ENCODE data around the gene CDH23. TPM values are rescaled to one million over a fixed set of nuclear protein-coding genes. Genes with fewer than 3 reads are reported as not detected.

CDH23 gene
- polyA plus RNA-seq, 2 of the 4 experiments (the other 2 are of a cell fraction): 1.1 to 2.3 TPM

- no peak for FAIRE-seq
- Histone ChIP-seq H3K4me2 (no peak overlapping the region), H3K4me1 (no peaks in the 10 kb centered on the region), H3K9me3 (no peaks in the 10 kb centered on the region), H3K4me3 (no peak overlapping the region), H3K27ac (no peak overlapping the region)
- TF ChIP-seq RCOR1 (IDR thresholded peaks at IDR 0.05; ENCODE audit: low read depth, low read length) (no peak), BHLHE40 (IDR thresholded peaks at IDR 0.05; ENCODE audit: low read depth, low read length) (no peak), TFCP2L1 (CRISPR knock-in tag; IDR thresholded peaks at IDR 0.05) (no peak), RARB (CRISPR knock-in tag; IDR thresholded peaks at IDR 0.05) (no peak), MAFK (IDR thresholded peaks at IDR 0.05; ENCODE audit: partially characterized antibody) (no peak), CBX8 (IDR thresholded peaks at IDR 0.05) (no peak), JUN (IDR thresholded peaks at IDR 0.05) (no peak), MAZ (IDR thresholded peaks at IDR 0.05; ENCODE audit: borderline replicate concordance, low read depth, low read length) (no peak), REST (IDR thresholded peaks at IDR 0.05) (no peak)
- TF ChIP-seq, protein P1, sequence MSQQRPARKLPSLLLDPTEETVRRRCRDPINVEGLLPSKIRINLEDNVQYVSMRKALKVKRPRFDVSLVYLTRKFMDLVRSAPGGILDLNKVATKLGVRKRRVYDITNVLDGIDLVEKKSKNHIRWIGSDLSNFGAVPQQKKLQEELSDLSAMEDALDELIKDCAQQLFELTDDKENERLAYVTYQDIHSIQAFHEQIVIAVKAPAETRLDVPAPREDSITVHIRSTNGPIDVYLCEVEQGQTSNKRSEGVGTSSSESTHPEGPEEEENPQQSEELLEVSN (IDR thresholded peaks at IDR 0.05; ENCODE audit: borderline replicate concordance, low read depth): no peak
- TF ChIP-seq, protein P2, sequence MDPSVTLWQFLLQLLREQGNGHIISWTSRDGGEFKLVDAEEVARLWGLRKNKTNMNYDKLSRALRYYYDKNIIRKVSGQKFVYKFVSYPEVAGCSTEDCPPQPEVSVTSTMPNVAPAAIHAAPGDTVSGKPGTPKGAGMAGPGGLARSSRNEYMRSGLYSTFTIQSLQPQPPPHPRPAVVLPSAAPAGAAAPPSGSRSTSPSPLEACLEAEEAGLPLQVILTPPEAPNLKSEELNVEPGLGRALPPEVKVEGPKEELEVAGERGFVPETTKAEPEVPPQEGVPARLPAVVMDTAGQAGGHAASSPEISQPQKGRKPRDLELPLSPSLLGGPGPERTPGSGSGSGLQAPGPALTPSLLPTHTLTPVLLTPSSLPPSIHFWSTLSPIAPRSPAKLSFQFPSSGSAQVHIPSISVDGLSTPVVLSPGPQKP (IDR thresholded peaks at IDR 0.05; ENCODE audit: low read depth, low read length): no peak
- ChIA-PET CTCF (interaction anchor here (0.9 to 2.2 kb wide), 7 partner anchors 29 to 324 kb away, joined by 3 to 8 read pairs (median 4); partner anchors contain the start of gene VSIR), POLR2A (no interaction called here)
- DNase-seq (ENCODE audit: low read depth in 1 of 2, low spot score in 1 of 2): no peak
- peak in 1 of 2 experiments; percentile 12; a peak in 1 of 6 replicates for ATAC-seq
- 77% methylated on average over 21 of the region's 24 CpGs for WGBS (ENCODE audit: missing lambda C conversion rate)
Observed at GRCh38 chr10:71638822-71639719, 242.4 kb downstream of the CDH23 start.

DNA sequence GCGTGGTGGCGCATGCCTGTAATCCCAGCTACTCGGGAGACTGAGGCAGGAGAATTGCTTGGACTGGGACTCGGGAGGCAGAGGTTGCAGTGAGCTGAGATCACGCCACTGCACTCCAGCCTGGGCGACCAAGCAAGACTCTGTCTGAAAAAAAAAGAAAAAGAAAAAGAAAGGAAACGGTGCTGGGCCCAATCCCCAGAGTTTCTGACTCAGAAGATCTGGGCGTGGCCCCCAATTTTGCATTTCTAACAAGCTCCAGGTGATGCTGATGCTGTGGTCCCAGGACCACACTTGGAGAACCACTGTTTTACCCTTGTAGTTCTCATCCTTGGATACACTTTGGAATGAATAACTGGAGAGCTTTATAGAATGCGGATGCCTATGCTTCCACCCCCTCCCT is 243.9 kb downstream of the CDH23 start:
- Histone ChIP-seq H3K9me3 (no peaks in the 10 kb centered on the region), H3K4me3 (no peak overlapping the region), H3K4me2 (no peak overlapping the region), H3K4me1 (no peaks in the 10 kb centered on the region), H3K27ac (no peak overlapping the region)
- ATAC-seq (no peak), FAIRE-seq (no peak), DNase-seq (ENCODE audit: low read depth in 1 of 2, low spot score in 1 of 2) (no peak)
- CTCF ChIA-PET: interaction anchor here (0.6 to 2.2 kb wide), 12 partner anchors 17 to 327 kb away, joined by 3 to 8 read pairs (median 3); partner anchors contain the start of gene VSIR
- 72% methylated on average over 9 of the region's 9 CpGs for WGBS (ENCODE audit: missing lambda C conversion rate)
- POLR2A ChIA-PET: no interaction called here
- TF ChIP-seq CTCF (IDR thresholded peaks at IDR 0.05): no peak
- TF ChIP-seq JUNB (IDR thresholded peaks at IDR 0.05): no peak
- TF ChIP-seq ATOH8 (CRISPR knock-in tag; IDR thresholded peaks at IDR 0.05; ENCODE audit: low read depth): no peak
- TF ChIP-seq NR3C1 (IDR thresholded peaks at IDR 0.05): no peak
- TF ChIP-seq ZNF302 (CRISPR knock-in tag; IDR thresholded peaks at IDR 0.05): no peak
- no peak for TF ChIP-seq RNF2 (IDR thresholded peaks at IDR 0.05; ENCODE audit: borderline replicate concordance, low read depth)
- TF ChIP-seq, protein P3, sequence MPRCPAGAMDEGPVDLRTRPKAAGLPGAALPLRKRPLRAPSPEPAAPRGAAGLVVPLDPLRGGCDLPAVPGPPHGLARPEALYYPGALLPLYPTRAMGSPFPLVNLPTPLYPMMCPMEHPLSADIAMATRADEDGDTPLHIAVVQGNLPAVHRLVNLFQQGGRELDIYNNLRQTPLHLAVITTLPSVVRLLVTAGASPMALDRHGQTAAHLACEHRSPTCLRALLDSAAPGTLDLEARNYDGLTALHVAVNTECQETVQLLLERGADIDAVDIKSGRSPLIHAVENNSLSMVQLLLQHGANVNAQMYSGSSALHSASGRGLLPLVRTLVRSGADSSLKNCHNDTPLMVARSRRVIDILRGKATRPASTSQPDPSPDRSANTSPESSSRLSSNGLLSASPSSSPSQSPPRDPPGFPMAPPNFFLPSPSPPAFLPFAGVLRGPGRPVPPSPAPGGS (IDR thresholded peaks at IDR 0.05): no peak
- TF ChIP-seq HES2 (IDR thresholded peaks at IDR 0.05): no peak
- TF ChIP-seq, protein P2 (IDR thresholded peaks at IDR 0.05; ENCODE audit: low read depth, low read length): no peak
- TF ChIP-seq POLR2AphosphoS2 (conservative IDR thresholded peaks at IDR 0.05; ENCODE audit: low read length): no peak
- TF ChIP-seq, protein P4, sequence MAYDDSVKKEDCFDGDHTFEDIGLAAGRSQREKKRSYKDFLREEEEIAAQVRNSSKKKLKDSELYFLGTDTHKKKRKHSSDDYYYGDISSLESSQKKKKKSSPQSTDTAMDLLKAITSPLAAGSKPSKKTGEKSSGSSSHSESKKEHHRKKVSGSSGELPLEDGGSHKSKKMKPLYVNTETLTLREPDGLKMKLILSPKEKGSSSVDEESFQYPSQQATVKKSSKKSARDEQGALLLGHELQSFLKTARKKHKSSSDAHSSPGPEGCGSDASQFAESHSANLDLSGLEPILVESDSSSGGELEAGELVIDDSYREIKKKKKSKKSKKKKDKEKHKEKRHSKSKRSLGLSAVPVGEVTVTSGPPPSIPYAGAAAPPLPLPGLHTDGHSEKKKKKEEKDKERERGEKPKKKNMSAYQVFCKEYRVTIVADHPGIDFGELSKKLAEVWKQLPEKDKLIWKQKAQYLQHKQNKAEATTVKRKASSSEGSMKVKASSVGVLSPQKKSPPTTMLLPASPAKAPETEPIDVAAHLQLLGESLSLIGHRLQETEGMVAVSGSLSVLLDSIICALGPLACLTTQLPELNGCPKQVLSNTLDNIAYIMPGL (CRISPR knock-in tag; IDR thresholded peaks at IDR 0.05; ENCODE audit: borderline replicate concordance): no peak

Data from A549 (cell line).